GM19043 (cell line): Measurements from ENCODE around the gene EAF1.
"Not testable (repeated sequence)": the region's sequence is repeated elsewhere in the genome, so short reads cannot be mapped to it uniquely, and the experiment has no call there.

ENCODE experiments used
- ATAC-seq: cut with Tn5 transposase; IDR thresholded peaks from one replicate; pipeline ENCODE4 v1.9.1; 2021; ENCODE audit warnings: low read depth; ENCODE audit not compliant: unreplicated experiment

EAF1 gene

DNA sequence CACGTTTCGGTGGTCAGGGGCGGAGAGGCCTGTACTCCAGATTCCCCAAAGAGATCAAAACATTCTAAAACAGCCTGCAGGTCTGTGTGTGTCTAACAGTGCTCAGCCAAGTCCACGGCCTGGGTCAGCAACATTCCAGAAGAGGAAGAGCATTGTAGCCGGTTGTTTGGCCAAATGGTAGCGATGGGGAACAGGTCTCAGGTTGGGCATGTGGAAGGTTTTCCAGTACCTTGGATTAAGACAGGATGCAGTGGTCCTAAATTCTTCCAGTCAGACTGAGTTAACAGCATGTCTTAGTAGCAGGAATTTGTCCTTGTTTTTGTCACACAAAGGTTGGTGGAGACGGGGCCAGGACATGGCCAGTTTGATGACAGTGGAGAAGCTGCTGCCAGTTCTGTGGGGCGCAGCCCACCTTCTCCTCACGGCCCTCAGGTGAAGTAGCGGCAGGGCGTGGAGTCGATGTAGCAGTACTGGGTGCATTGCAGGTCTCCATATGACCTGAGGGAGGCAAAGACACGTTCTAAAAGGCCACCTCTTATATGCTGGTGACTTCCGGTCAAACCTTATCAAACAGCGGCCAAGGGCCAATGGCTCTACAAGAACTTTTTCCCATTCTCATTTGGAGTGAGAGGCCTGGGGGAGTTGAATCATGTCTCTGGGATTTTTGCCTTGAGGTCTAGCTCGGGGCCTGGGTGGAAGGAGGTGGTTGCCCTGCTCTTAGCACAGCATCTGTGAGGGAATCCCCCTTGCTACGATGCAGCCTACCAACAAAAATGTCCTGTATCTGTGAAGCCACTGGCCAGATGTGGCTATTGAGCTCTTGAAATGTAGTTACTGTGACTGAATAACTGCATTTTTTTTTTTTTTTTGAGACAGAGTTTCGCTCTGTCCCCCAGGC is 24.1 kb downstream of the EAF1 start:
- no peak for ATAC-seq

DNA sequence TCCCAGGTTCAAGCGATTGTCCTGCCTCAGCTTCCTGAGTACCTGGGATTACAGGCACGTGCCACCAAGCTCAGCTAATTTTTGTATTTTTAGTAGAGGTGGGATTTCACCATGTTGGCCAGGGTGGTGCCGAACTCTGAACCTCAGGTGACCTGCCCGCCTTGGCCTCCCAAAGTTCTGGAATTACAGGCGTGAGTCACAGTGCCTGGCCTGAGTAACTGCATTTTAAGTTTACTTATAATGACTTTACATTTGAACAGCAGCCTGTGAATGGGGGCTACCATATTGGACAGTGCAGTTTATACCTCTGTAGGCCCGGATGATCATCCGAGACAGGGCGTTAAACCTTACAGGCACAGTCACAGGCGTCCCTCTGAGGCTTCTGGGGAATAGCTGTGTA is 24.8 kb downstream of the EAF1 start:
- ATAC-seq = no peak

- no peak for ATAC-seq
Measured at GRCh38 chr3:15452961-15453360, 25.6 kb downstream of the EAF1 start.

DNA sequence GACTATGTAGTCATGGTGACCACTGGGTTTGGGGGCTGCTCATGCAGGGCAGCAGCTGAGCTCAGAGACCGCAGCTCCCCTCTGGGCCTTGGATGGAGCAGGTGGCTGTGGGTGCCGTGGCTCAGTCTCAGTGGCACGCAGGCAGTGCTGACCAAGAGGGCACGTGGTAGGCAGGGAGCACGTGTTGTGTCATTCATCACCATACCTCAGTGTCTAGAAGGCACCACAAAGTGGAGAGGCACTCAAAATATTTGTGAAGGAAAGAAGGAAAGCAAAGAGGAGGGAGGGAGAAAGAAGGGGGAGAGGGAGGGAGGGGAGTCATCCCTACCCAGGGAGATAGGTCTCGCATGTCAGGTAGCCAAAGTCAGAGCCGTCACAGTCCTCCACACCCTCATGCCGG is 26.1 kb downstream of the EAF1 start:
- ATAC-seq = no peak

DNA sequence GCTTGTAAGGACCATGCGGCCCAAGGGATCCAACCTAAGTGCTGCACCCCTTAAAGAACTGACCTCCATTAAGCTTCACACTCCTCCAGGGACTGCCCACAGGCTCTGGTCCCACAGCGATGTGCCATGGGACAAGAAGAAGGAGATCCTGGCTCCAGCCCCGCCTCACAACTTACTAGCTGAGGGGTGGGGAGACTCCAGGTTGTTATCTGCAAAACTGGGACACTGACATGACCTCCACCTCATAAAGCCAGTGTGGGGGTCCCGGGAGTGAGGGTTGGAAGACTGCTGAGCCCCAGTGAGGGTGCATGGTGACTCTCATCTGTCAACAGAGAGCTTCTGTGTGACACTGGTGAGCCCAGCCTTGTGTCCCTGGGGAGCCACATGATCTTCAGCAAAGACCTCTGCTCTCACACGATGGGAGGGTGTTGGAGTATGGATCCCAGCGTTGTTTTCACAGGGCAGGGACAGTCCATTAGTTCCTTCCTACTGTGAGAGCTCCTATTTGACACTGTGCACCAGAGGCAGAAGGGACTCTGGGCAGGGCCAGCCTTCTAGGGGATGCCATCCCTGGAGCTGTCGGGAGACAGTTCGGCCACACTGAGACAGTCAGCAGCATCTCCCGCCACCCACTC is 26.7 kb downstream of the EAF1 start:
- no peak for ATAC-seq

DNA sequence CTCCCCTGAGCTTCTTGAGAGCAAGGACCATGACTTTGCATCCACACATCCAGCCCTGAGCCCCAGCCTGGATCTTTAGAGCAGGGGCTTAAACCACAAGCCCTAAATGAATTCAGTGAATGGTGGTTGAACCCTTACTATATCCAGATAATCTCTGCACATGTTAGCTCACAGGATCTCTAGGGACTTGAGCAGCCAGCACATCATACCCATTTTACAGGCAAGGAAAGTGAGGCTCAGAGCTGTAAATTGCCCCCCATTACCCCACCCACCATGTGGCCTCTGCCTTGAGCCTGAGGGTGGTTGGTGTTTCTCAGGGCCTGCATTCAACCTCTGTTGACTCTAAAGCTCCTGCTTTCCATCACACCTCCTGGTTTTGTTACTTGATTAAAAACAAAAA is 27.6 kb downstream of the EAF1 start:
- ATAC-seq = no peak

DNA sequence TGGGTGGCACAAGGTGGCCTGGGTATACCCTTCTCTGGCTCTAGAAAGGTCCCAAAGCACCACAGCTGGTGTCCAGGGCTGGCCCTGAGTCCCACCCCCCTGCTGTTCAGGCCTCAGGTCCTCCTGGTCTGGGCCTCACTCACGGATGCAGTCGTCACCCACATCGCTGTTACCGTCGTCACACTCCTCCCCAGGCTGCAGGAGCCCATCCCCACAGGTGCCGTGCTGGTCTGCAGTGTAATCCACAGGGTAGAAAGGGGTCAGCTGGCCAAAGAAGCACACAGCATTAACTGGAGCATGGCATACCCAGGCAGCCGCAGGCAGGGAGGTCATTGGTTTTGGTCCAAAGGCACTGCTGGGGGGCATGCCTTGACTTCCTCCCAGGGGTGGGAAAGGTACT is 28.4 kb downstream of the EAF1 start:
- ATAC-seq = no peak

- ATAC-seq = no peak
Measured at GRCh38 chr3:15456321-15456720, 28.9 kb downstream of the EAF1 start.

- not testable (repeated sequence) for ATAC-seq
Measured at GRCh38 chr3:15456915-15457314, 29.5 kb downstream of the EAF1 start.

- ATAC-seq = no peak
Measured at GRCh38 chr3:15458212-15458780, 30.9 kb downstream of the EAF1 start.

GRCh38 chr3:15460891-15461531 is 33.6 kb downstream of the EAF1 start:
- no peak for ATAC-seq

GRCh38 chr3:15462451-15462850 is 35.1 kb downstream of the EAF1 start:
- no peak for ATAC-seq

- ATAC-seq = no peak
Measured at GRCh38 chr3:15465876-15466585, 38.6 kb downstream of the EAF1 start.

GRCh38 chr3:15467227-15468181 is 40.1 kb downstream of the EAF1 start:
- no peak for ATAC-seq

- ATAC-seq = no peak
Measured at GRCh38 chr3:15470261-15470660, 42.9 kb downstream of the EAF1 start.

DNA sequence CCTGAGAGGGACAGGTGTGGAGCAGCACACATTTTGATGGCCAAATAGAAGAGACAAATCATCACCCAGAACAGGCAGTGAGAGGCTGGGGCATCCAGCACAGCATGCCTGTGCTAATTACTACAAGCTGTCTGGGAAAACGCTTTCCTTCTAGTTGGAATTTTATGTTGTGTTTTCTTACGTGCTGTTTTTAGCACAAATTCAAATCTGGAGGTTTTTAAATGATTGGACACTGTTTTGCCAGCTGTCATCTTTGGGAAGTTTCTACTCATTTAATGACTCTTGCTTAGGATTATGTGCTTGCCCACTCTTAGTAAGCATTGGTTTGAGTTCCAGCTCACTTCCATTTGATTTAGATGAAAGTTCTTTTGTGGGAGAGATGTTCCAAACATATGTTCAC is 43.5 kb downstream of the EAF1 start:
- no peak for ATAC-seq

- ATAC-seq = no peak
Measured at GRCh38 chr3:15471861-15472260, 44.5 kb downstream of the EAF1 start.

GRCh38 chr3:15475161-15475560 is 47.8 kb downstream of the EAF1 start:
- no peak for ATAC-seq

- ATAC-seq = no peak
Measured at GRCh38 chr3:15476378-15476777, 49.0 kb downstream of the EAF1 start.
